ENCODE data around the gene MLLT1.

DNA sequence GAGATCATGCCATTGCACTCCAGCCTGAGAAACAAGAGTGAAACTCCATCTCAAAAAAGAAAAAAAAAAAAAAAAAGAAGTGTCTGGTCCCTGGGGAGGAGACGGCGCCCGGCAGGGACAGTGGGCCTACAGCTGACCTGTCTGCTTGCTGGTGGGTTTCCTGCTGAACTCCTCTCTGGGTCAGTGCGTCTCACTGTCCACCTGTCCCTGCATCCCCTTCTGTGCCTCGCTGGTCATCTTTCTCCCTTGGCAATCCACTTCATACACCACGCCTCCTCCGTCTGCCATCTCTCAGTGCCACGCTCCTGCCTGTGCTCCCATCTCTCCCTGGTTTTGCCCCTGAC is 80.9 kb downstream of the MLLT1 start:
- TF ChIP-seq CTCF (IDR thresholded peaks at IDR 0.05) (no peak), POLR2A (IDR thresholded peaks at IDR 0.05) (no peak)

Data from heart left ventricle (tissue), 13 donors.